Spleen (tissue), 7 donors: ENCODE results near the gene AUP1.

Experiments
- POLR2A ChIP-seq, 3 donors: fragments of 450-650 bp; IDR thresholded peaks; one replicate each; pipeline ENCODE4 v1.5.1; 2017; ENCODE audit warnings: antibody characterized with exemption in 3 of 3, mild to moderate bottlenecking in 1 of 3
- POLR2AphosphoS5 ChIP-seq, 3 donors: sonication (generic); formaldehyde crosslinking; IDR thresholded peaks; one replicate each; pipeline ENCODE4 v1.5.1; 2017; ENCODE audit warnings: antibody characterized with exemption in 3 of 3
- TF ChIP-seq, protein P1 (sequence below), 11 experiments: fragments of 200-600 bp in 7 of 11; fragments of 450-650 bp in 4 of 11; sonication (generic) in 4 of 11; IDR thresholded peaks in 8 of 11; conservative IDR thresholded peaks in 3 of 11; 1 replicate in 7 of 11; 2 replicates in 4 of 11; pipeline versions ENCODE4 v1.4.0 to v1.8.0; 2016 to 2021; ENCODE audit warnings: antibody characterized with exemption in 11 of 11, inconsistent platforms in 4 of 11, mild to moderate bottlenecking in 1 of 11
- donor health status: DM: no; HTN: no; CAD: no; lungs with moderate emphysema.
- donor health status: DM: no; HTN: no; CAD: no.
- donor health status: DM: no; HTN: no; CAD: no.

DNA sequence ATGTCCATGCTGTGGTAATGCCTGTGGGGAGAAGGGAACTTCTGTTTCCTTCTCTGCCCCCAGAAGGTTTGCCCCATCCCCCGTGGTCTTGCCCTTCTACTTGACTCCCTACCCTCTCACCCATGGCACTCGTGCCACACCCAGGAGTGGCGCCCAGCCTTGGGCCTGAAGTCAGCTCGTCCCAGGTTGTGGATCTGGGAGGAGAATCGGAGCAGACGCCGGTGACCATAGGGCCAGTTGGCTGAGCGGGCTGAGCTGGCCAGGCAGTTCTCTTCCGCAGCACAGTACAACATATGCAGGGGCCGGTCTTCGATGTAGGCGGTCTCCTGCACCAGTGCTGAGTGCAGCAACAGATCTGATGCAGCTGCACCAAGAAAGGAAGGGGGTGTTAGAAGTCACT is 4.9 kb upstream of the AUP1 start:
- TF ChIP-seq, protein P1, sequence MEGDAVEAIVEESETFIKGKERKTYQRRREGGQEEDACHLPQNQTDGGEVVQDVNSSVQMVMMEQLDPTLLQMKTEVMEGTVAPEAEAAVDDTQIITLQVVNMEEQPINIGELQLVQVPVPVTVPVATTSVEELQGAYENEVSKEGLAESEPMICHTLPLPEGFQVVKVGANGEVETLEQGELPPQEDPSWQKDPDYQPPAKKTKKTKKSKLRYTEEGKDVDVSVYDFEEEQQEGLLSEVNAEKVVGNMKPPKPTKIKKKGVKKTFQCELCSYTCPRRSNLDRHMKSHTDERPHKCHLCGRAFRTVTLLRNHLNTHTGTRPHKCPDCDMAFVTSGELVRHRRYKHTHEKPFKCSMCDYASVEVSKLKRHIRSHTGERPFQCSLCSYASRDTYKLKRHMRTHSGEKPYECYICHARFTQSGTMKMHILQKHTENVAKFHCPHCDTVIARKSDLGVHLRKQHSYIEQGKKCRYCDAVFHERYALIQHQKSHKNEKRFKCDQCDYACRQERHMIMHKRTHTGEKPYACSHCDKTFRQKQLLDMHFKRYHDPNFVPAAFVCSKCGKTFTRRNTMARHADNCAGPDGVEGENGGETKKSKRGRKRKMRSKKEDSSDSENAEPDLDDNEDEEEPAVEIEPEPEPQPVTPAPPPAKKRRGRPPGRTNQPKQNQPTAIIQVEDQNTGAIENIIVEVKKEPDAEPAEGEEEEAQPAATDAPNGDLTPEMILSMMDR (IDR thresholded peaks at IDR 0.05 in 8 of 11, conservative IDR thresholded peaks at IDR 0.05 in 3 of 11) = no peak
- TF ChIP-seq POLR2A (IDR thresholded peaks at IDR 0.05) = no peak
- peak in 2 of 3 donors; percentile 29 to 47 for TF ChIP-seq POLR2AphosphoS5 (IDR thresholded peaks at IDR 0.05)
